ENCODE measurements around the gene PRIMA1.

DNA sequence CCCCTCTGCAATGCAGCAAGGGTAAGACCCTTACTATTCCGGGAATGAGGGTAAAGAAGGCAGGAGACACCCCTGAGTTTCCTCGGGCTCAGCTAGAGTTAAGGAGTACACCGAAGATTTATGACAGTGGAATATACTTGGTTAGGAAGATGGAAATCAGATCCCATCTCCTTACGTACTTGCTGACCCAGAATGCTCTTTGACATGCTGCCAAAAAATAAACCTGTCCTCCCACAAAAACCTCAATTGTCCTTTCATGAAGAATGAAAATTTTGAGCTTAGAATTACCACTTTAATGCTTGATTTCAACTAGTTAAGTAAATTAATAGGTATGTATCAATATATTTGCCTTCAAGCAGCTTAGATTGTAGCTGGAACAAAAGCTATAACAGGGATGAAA, 99.5 kb downstream of the PRIMA1 start:
- TF ChIP-seq CTCF (IDR thresholded peaks at IDR 0.05): no peak
- TF ChIP-seq POLR2A (IDR thresholded peaks at IDR 0.05): no peak
- no peak for TF ChIP-seq POLR2AphosphoS5 (IDR thresholded peaks at IDR 0.05)
- TF ChIP-seq EP300 (IDR thresholded peaks at IDR 0.05): no peak

Data from stomach (tissue), 4 donors.